CD4-positive, CD25-positive, alpha-beta regulatory T cell (primary cell): ENCODE measurements around the gene RBAK. TPM values are rescaled to one million over a fixed set of nuclear protein-coding genes. Genes with fewer than 3 reads are reported as not detected.

Source experiments
- ATAC-seq, 2 donors: fragments of 150-1000 bp; cut with Tn5 transposase; one replicate each; pipeline ENCODE4 v1.10.0; 2021; ENCODE audit warnings: low read depth in 2 of 2, moderate number of reproducible peaks in 2 of 2, moderate library complexity in 1 of 2
- DNase-seq, 3 donors: peaks; one replicate each; pipeline versions ENCODE4 v3.0.0 to v3.0.0-alpha.2; 2012 to 2022; ENCODE audit warnings: mixed read lengths in 1 of 3
- H3K27ac ChIP-seq: one replicate; pipeline ENCODE4 v1.7.0; 2013; ENCODE audit warnings: mild to moderate bottlenecking, low read length; ENCODE audit not compliant: insufficient read depth, poor library complexity, severe bottlenecking
- H3K27me3 ChIP-seq: one replicate; pipeline ENCODE4 v1.7.0; 2013; ENCODE audit warnings: low read length; ENCODE audit not compliant: control insufficient read depth, insufficient read depth
- H3K36me3 ChIP-seq: one replicate; pipeline ENCODE4 v1.7.0; 2013; ENCODE audit warnings: mild to moderate bottlenecking, low read length, moderate library complexity; ENCODE audit not compliant: control insufficient read depth, insufficient read depth
- H3K4me1 ChIP-seq: 2 replicates; pipeline ENCODE4 v1.7.0; 2013; ENCODE audit warnings: mild to moderate bottlenecking, low read length; ENCODE audit not compliant: insufficient read depth, control insufficient read depth, poor library complexity, severe bottlenecking
- H3K4me3 ChIP-seq: one replicate; pipeline ENCODE4 v1.7.0; 2013; ENCODE audit warnings: low read depth, mild to moderate bottlenecking, low read length, moderate library complexity
- H3K9me3 ChIP-seq, 2 experiments: 1 replicate in 1 of 2; 2 replicates in 1 of 2; pipeline ENCODE4 v1.7.0; 2013; ENCODE audit warnings: low read length in 2 of 2, mild to moderate bottlenecking in 1 of 2, moderate library complexity in 1 of 2; ENCODE audit not compliant: control insufficient read depth in 2 of 2
- H3K27ac Mint-ChIP-seq, 3 donors: one replicate each; pipeline ENCODE4 v1.8.0; 2020 to 2022; ENCODE audit warnings: mild to moderate bottlenecking in 3 of 3, mixed read lengths in 3 of 3, moderate library complexity in 2 of 3
- H3K27me3 Mint-ChIP-seq: one replicate; pipeline ENCODE4 v1.8.0; 2022; ENCODE audit warnings: mild to moderate bottlenecking, mixed read lengths
- H3K36me3 Mint-ChIP-seq: one replicate; pipeline ENCODE4 v1.8.0; 2020; ENCODE audit warnings: mixed read lengths
- H3K4me1 Mint-ChIP-seq, 4 donors: one replicate each; pipeline ENCODE4 v1.8.0; 2020 to 2022; ENCODE audit warnings: mixed read lengths in 4 of 4, mild to moderate bottlenecking in 1 of 4
- H3K4me3 Mint-ChIP-seq, 4 donors: one replicate each; pipeline ENCODE4 v1.8.0; 2020 to 2022; ENCODE audit warnings: mild to moderate bottlenecking in 4 of 4, mixed read lengths in 4 of 4, moderate library complexity in 3 of 4
- H3K9me3 Mint-ChIP-seq, 7 donors: one replicate each; pipeline ENCODE4 v1.8.0; 2020 to 2022; ENCODE audit warnings: mixed read lengths in 7 of 7, mild to moderate bottlenecking in 3 of 7, moderate library complexity in 2 of 7
- polyA plus RNA-seq, 4 donors: library from polyadenylated mRNA; unstranded; fragments of 300-500 nt; fragmentation: Illumina TruSeq; gene quantifications; one replicate each; pipeline ENCODE4 v1.2.3, GENCODE V29; 2021
- total RNA-seq: library from RNA; stranded (reverse); gene quantifications from one replicate; pipeline ENCODE4 v1.2.3, GENCODE V29; 2022

The RBAK gene
- total and polyA plus RNA-seq, 5 donors from 2014 or later, result 3.2 to 16.4 (median 4.5) TPM

GRCh38 chr7:5094641-5095040, 49.0 kb downstream of the RBAK start:
- no peaks in the 10 kb centered on the region for H3K27me3 Mint-ChIP-seq
- H3K4me1 Mint-ChIP-seq, result peaks cover 0 to 4% (median 0%) of the 10 kb centered on the region in 4 donors
- Histone ChIP-seq H3K27ac (no peak overlapping the region), H3K9me3 (peaks cover 10 to 17% of the 10 kb centered on the region in 2 experiments), H3K4me3 (no peak overlapping the region), H3K27me3 (no peaks in the 10 kb centered on the region), H3K4me1 (no peaks in the 10 kb centered on the region), H3K36me3 (no peaks in the 10 kb centered on the region)
- peaks cover 0 to 26% (median 11%) of the 10 kb centered on the region in 7 donors for H3K9me3 Mint-ChIP-seq
- H3K4me3 Mint-ChIP-seq, result no peak overlapping the region
- DNase-seq (no peak), ATAC-seq (no peak)
- H3K36me3 Mint-ChIP-seq, result no peaks in the 10 kb centered on the region
- H3K27ac Mint-ChIP-seq, result no peak overlapping the region

GRCh38 chr7:5116359-5116758, 70.7 kb downstream of the RBAK start:
- no peak overlapping the region for H3K4me3 ChIP-seq
- no peaks in the 10 kb centered on the region for H3K9me3 ChIP-seq
- H3K9me3 Mint-ChIP-seq, result peaks cover 0 to 1% (median 0%) of the 10 kb centered on the region in 7 donors
- ATAC-seq, result no peak
- H3K36me3 Mint-ChIP-seq, result peaks cover 3% of the 10 kb centered on the region
- no peak for DNase-seq
- no peaks in the 10 kb centered on the region for H3K27me3 ChIP-seq
- H3K4me1 Mint-ChIP-seq, result no peaks in the 10 kb centered on the region
- H3K4me3 Mint-ChIP-seq, result no peak overlapping the region
- H3K27ac ChIP-seq, result no peak overlapping the region
- no peaks in the 10 kb centered on the region for H3K4me1 ChIP-seq
- peak overlapping the region in 1 of 3 donors; percentile 38 for H3K27ac Mint-ChIP-seq
- H3K36me3 ChIP-seq, result no peaks in the 10 kb centered on the region
- no peaks in the 10 kb centered on the region for H3K27me3 Mint-ChIP-seq

GRCh38 chr7:5117095-5117970, 71.7 kb downstream of the RBAK start:
- H3K4me3 Mint-ChIP-seq, result no peak overlapping the region
- Histone ChIP-seq H3K9me3 (no peaks in the 10 kb centered on the region), H3K27me3 (no peaks in the 10 kb centered on the region), H3K4me1 (no peaks in the 10 kb centered on the region), H3K36me3 (no peaks in the 10 kb centered on the region), H3K27ac (no peak overlapping the region), H3K4me3 (no peak overlapping the region)
- peaks cover 0 to 1% (median 0%) of the 10 kb centered on the region in 7 donors for H3K9me3 Mint-ChIP-seq
- H3K4me1 Mint-ChIP-seq, result no peaks in the 10 kb centered on the region
- no peak overlapping the region for H3K27ac Mint-ChIP-seq
- no peak for DNase-seq
- no peaks in the 10 kb centered on the region for H3K27me3 Mint-ChIP-seq
- ATAC-seq, result no peak
- no peaks in the 10 kb centered on the region for H3K36me3 Mint-ChIP-seq

Other genes with a start within 250 kb of the RBAK start
- gene PAPOLB, start 183.8 kb upstream of the RBAK start, total RNA-seq, result not detected
- gene PAPOLB, start 183.8 kb upstream of the RBAK start, polyA plus RNA-seq, result not detected
- gene RADIL, start 162.1 kb upstream of the RBAK start, total RNA-seq, result not detected
- not detected for gene RADIL, start 162.1 kb upstream of the RBAK start, polyA plus RNA-seq
- gene MMD2, start 86.7 kb upstream of the RBAK start, total RNA-seq, result not detected
- not detected for gene MMD2, start 86.7 kb upstream of the RBAK start, polyA plus RNA-seq
- 129 TPM for gene WIPI2, start 144.4 kb downstream of the RBAK start, total RNA-seq
- 100 to 1,000 TPM in 1 of 4 donors, 10 to 100 TPM in 3; 93.2 to 105 (median 96.5) TPM for gene WIPI2, start 144.4 kb downstream of the RBAK start, polyA plus RNA-seq
- gene SLC29A4, start 237.1 kb downstream of the RBAK start, total RNA-seq, result 0.47 TPM
- gene SLC29A4, start 237.1 kb downstream of the RBAK start, polyA plus RNA-seq, result under 1 TPM; 0.22 to 0.40 (median 0.24) TPM